ENCODE data around the gene C11orf68.
"Not testable (repeated sequence)": the region's sequence is repeated elsewhere in the genome, so short reads cannot be mapped to it uniquely, and the experiment has no call there.

The C11orf68 gene

DNA sequence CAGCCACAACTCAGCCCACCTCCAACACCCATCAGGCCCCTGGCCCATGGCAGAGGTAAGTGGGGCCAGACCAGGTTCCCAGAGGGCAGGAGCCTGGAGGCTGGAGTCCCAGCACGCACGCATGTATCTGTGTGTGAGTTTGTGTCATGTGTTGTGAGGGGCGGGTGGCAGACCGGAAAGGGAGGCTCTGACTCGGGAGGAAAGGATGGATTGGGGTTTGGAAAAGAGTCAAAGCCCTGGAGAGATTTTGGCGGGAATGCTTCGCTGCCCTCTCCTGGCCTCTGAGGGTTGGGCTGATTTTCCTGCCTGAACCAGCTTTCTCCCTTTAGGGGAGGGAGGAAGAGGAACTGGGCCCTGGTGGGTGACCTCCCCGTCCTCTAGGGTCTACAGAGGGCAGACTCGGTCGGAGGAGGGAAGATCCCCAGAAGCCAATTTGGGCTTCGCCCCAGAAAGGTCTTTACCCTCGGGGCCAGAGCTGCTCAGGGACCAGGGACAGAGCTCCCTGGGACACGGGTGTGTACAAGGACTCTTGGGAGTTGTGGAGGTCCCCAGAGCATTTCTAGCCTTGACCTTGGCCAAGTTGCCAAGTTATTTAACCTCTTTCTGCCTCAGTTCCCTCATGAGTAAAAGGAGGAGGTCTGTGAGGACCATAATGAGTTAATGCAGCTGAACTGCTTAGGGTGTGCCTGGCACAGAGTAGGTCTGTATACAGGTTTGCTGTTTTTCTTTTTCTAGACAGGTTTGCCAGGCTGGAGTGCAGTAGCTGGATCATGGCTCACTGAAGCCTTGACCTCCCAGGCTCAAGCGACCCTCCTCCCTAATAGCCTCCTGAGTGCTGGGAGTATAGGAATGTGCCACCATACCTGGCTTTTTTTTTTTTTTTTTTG, 6.9 kb downstream of the C11orf68 start:
- peak; percentile 32 for DNase-seq

DNA sequence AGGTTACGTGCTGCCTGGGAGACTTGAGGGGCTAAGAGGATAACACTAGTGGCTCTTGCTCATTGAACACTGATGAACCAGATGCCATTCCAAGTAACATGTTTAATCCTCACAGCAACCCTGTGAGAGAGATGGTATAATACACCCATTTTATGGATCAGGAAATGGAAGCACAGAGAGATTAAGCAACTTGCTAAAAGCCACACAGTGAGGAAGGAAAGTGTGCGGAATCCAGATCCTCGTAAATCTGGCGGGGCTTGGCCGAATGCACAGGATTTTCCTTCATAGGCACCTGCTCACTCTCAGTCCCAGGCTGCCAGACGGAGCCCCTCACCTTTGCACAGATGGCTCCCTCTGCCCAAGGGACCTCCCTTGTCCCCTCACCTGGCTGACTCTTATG, 11.0 kb downstream of the C11orf68 start:
- DNase-seq = no peak

DNA sequence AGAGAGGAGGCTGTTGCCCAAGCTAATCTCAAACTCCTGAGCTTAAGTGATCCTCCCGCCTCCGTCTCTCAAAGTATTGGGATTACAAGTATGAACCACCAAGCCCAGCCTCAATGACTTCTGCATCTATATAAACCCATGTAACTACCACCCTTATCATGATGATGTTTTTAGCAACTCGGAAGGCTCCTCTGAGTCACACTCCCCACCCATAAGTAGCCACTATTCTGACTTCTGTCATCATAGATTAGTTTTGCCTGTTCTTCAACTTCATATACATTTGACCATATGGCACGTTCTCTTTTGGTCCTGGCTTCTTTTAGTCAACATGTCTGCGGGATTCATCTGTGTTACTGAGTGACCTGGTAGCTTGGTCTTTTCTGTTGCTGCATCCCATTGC, 12.3 kb downstream of the C11orf68 start:
- no peak for DNase-seq

DNA sequence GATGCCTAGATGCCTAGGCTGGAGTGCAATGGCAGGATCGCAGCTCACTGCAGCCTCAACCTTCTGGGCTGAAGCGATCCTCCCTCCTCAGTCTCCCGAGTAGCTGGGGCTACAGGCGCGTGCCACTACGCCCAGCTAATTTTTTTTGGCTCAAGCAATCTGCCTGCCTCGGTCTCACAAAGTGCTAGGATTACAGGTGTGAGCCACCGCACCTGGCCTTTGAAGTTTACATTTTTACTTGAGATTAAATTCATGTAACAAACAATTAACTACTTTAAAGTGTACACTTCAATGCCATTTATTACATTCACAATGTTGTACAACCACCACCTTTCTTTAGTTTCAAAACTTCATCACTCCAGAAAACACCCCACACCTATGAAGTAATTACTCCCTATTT, 15.1 kb downstream of the C11orf68 start:
- DNase-seq = no peak

DNA sequence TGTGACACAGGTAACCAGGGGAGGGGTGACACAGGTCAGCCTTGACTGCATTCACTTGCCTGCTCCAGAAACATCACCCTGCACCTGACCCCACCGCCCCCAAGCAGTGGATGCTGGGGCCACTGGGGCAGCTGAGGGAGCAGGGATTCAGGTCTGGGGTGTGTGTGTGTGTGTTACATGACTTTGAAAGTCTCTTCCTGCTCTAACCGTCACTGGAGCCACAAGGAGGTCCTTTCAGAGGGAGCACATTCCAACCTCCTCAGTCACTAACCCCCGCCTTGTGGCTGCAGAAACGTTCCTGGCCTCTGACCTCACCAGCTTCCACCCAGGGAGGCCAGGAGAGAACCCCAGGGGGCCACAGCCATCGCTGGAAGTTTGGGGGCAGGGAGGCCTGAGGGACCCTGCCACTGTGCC, 15.8 kb downstream of the C11orf68 start:
- DNase-seq = no peak

DNA sequence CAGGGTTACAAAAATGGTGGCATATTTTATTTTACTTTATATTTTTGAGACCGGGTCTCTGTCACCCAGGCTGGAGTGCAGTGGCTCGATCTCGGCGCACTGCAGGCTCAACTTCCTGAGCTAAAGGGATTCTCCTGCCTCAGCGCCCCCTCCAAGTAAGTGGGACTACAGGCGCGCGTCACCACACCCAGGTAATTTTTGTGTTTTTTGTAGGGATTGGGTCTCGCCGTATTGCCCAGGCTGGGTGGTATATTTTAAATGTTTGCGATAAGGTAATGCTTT, 18.0 kb downstream of the C11orf68 start:
- no peak for DNase-seq

DNA sequence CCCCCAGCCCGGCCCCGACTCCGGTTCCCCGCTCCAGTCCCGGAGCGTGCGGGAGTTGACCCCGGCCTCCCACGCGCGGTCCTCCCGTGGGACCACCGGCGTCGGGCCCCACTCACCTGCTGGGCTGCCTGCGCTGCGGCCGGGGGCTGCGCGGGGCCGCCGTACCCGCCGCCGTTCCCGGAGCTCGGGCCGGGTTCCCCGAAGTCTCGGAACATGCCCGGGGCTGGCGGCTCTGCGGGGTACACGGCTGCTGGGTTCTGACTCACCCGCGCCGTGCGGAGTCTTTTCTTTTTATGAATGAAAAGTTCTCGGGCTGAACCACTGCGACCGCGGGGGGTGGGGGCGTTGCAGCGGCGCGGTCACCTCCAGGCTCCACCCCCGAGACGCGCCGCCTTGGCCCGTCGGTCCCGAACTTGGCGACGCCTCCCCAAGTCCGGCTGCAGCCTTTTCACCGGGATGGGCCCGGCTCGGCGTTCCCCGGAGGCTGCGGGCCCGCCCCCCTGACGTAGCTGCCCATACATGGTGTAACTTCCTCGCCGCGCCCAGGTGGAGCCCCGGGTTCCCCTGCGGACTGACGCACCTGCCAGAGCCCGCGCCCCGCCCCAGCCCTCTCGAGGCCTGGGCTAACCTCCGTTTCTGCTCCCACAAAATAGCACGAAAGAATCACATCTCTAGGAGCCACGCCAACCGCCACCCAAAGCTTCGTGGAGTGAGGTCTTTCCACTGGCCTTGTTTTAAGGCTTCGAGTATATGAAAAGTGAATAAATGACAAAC, 18.6 kb downstream of the C11orf68 start, which contains the start of gene FOSL1:
Gene FOSL1, minus strand, starts transcription at position 264 of the 774 bp plus-strand sequence. Its CDS starts 49 bp downstream, at position 215.
- DNase-seq = peak; percentile 94

DNA sequence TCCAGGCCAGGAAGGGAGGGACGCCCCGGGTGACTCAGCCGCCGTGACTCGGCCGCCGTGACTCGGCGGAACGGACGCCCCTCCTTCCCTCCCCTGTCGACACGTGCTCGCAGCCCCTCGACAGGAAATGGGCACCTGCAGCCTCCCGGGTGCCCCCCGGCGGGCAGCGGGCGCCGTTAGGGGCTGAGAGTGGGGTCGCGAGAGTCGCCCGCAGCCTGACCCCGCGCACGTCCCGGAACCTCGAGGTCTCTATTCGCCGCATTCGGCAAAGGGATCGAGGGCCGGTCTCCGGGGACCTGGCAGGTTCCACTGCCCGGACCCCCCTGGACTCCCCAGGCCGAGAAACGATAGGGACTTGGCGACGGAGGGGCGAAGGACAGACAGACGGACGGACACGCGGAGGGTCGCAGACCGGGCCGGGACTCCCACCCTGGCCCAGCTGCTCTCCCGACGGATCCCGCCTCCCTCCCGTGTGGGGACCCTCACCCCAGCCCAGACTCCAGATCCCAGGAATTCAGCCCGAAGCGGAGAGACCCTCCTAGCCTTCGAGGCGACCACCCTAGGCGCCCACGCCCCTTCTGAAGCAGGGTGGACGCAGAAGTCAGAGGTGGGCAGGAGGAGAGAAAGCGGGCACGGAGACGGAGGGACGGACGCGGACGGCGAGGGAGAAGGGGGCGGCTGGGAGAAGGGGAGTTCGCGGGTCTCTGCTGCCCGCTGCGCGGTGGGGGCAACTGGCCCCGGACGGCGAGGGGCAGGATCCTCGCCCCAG, 19.3 kb downstream of the C11orf68 start:
- peak; percentile 86 for DNase-seq

DNA sequence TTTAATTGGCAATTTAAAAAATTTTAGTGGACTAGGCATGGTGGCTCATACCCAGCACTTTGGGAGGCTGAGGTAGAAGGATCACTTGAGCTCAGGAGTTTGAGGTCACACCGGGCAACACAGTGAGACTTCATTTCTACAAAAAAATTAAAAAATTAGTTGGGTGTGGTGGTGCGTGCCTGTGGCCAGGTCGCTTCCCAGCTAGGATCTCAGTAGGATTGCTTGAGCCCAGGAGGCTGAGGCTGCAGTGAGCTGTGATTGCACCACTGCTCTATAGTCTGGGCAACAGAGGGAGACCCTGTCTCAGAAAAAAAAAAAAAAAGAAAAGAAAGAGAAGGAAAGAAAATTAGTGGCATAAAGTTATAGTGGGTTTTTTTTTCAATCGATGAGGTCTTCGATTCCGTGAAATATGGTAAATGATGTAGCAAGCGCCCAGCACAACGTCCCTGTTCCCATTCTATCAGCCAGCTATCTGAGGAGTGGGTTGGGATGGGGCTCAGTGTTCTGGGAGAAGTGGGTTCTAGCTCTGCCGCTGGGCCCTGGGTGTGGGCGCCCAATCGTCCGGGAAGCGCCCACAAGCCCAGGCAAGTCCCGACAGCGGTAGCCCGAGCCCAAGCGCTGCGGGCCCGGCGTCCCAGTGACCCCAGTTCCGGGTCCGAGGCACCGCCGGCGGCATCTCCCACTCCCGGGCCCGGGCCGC, 20.1 kb downstream of the C11orf68 start:
- no peak for DNase-seq

DNA sequence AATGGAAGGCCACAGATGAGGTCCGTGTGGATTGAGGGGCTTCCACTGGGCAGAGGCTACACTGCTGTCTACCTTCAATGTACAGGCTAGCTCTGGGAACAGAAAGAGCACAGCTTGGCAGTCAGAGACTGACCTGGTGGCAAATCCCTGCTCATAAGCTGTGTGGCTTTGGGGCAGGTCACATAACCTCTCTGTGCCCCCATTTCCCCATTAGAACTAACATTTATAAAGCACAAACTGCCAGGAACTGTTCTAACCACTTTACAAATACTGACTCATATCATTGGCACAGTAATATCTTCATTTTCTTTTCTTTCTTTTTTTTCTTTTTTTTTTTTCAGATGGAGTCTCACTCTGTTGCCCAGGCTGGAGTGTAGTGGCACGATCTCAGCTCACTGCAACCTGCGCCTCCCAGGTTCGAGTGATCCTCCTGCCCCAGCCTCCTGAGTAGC, 21.8 kb downstream of the C11orf68 start:
- DNase-seq = no peak

DNA sequence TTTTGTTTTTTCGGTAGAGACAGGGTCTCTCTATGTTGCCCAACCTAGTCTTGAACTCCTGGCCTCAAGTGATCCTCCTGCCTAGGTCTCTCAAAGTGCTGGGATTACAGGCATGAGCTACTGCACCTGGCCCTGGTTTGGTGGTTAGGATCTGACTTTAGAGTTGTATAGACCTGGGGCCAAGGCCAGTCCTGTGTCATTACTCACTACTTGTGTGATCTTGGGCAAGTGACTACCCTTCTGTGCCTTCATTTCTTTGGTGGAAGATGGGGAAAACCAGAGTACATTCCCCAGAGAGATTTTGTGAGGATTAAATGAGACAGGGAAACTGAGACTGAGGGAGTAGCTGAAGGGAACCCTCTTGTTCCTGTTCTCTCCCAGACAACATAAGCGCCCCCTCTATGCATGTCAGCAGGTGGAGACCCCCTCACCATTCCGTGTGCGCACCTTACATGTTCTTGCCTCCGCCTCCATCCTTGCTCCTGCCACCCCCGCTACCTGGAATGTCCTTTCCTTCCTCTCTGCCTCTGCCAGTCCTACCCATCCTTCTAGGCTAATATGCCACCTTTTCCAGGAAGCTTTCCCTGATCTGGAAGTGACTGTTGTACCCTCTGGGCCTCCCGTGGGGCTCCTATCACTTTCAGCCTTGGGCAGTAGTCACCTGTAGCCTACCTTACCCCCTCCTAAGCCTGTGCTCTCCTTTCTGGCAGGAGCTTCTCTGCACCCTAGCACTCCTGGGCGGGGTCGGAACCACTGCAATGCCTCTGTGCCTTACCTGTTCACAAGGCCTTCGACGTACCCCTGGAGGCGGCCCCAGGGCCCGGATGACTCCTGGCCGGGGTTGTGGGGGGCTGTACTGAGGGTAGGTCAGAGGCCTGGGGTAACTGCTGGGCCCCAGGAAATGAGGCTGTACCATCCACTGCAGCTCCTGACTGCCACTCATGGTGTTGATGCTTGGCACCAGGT, 22.5 kb downstream of the C11orf68 start:
- no peak for DNase-seq

DNA sequence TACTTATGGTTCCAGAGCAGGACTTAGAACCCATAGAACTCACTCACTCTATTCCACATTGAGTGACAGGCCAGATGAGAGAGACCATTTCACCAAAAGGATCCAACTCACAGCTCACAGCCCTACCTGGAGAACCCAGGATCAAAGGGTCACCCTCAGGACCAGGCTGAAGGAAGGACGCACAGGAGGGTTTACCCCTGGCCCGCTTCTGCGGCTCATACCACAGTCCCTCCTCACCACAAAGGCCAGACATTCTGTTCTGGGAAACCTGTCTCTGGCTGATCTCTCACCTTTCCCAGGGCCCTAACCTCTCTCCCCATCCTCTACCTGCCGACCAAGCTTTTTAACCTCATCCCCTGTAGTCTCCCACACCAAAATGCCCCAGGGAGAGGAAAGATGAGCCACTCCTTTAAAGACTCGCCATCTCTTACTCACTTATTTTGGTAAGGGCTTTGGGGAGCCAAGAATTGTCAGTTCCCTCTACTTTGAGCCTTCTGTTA, 23.3 kb downstream of the C11orf68 start:
- no peak for DNase-seq

DNA sequence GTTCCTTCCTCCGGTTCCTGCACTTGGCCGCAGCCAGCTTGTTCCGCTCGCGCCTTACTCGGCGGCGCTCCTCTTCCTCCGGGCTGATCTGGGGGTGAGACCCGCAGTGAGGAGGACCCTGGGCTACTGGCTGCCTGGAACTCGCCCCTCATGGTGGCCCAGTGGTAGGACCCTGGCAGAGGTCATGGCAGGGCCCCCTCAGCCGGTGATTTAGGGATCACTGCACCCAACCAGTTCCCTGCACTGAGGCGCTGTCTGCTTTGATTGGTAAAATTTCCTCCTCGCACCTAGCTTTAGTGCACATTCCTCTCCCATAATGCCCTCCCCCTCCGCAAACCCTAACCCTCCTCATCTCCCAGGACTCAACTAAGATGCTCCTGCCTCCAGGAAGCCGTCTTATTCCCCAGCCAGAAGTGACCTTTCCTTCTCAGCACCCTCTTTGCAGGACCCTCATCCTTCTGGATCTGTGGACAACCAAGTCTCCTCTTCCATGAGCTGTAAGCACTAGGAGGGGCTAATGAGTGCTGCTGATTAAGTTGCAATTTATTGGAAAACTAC, 24.7 kb downstream of the C11orf68 start:
- DNase-seq = no peak

DNA sequence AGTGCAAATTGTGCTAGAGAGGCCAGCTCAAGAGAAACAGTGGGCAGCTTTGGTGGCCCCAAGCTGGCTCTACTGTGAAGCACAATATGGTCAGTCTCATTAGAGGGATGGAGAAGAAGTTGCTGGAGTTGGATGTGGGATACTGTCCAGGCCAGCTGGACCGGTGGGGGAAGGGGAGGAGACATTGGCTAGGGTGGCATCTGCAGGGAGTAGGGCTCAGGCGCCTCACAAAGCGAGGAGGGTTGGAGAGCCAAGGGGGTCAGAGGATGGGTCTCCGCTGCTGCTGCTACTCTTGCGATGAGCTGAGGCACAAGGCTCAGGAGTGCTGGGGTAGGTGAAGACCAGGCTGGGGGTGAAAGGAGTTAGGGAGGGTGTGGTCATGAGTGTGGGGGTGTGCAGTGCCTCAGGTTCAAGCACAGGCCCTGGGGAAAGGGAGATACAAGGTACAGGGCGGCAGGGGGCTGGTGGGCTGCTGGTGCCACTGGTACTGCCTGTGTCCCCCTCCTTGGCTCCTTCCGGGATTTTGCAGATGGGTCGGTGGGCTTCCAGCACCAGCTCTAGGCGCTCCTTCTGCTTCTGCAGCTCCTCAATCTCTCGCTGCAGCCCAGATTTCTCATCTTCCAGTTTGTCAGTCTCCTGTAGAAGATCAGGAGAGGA, 26.1 kb downstream of the C11orf68 start:
- no peak for DNase-seq

DNA sequence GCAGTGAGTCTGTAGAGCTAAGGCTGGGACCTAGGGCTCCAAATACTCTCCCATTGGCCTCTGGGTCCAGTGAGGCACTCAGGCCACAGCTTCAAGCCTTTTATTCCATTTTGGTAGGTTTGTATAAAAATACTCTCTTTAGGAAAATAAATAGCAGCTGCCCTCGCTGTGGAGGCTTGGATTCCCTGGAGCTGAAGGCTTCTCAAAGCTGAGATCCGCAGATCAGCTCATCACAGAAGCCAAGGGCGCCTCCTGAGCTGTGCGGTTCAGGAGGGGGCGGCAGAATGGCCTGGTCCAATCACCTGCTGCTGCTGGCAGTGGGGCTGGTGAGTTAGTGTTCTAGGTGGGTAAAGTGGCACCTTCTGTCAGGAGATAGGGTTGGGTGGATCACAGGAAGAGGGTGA, 26.7 kb downstream of the C11orf68 start:
- not testable (repeated sequence) for DNase-seq

DNA sequence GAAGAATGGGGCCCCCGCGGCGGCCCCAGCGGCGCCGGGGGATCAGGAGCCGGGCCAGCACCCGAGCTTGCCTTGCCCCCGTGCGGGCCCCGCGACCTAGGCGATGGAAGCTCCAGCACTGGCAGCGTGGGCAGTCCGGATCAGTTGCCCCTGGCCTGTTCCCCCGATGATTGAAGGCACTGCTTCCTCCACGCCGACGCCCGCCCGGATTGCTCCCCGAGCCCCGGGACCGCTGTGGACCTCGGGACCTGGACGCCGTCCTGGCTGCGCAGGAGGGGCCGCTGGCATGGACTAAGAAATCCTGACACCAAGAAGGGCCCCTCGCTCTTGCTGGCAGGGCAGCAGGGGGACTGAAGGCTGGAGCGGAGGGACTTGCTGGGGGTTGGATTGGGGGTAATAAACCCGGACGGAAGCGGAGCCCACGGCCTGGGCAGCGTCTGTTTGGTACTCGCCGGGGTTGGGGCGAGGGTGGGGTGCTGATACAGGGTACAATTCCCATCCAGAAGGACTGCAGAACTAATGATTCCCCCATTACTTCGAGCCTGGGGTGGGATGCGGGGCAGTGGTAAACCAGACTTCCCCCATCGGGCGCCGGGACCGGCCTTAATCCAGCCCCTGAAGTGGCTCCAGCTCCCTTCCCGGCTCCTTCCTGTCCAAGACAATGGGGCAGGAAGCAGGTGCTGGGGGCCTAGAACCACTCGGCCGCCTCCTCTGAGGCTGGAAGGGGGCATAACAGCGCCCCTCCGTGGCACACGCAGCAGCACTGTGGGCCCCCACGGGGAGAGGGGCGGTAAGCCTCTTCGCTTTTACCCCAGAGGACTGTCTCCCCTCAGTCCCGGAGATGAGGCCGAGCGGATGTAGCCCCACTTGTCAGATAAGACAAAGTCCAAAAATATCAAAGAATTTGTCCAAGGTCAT, 27.4 kb downstream of the C11orf68 start:
- DNase-seq = peak; percentile 26

DNA sequence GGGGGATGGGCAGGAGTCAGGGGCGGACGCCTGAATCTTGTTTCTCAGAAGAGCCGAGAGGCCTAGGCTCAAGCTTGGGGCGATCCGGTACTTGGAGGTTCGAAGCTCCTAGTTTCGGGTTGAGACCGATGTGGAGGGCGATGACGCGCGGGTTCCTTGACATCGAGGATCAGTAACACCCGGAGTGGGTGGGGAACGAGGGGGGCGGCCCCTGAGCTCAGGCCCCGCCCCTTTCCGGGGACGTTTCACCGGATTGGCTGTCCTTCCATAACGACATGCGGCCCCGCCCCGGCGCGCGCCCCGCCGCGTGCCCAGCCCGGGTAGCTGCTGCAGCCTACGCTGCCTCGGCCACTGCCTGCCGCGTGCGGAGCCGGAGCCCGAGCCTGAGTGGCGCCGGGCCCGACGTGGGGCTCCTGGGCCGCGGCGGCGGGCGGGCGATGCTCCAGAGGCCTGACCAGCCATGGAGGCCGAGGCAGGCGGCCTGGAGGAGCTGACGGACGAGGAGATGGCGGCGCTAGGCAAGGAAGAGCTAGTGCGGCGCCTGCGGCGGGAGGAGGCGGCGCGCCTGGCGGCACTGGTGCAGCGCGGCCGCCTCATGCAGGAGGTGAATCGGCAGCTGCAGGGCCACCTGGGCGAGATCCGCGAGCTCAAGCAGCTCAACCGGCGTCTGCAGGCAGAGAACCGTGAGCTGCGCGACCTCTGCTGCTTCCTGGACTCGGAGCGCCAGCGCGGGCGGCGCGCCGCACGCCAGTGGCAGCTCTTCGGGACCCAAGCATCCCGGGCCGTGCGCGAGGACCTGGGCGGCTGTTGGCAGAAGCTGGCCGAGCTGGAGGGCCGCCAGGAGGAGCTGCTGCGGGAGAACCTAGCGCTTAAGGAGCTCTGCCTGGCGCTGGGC, 28.3 kb downstream of the C11orf68 start, which contains the start of gene CCDC85B:
Gene CCDC85B, plus strand, starts transcription at position 350 of the 895 bp plus-strand sequence. Its CDS starts 111 bp downstream, at position 461.
- DNase-seq = peak; percentile 99
